PFSK-1 (cell line): ENCODE data around the gene ABHD12.

Experiments used
- FOXP2 ChIP-seq: optimal IDR thresholded peaks from 2 replicates; pipeline ENCODE3; 2011; ENCODE audit warnings: borderline replicate concordance, control low read depth, inconsistent platforms; ENCODE audit not compliant: insufficient read depth; ENCODE audit errors: extremely low read length, extremely low read depth
- POLR2AphosphoS5 ChIP-seq: IDR thresholded peaks from 2 replicates; pipeline ENCODE4 v1.6.1; 2012; ENCODE audit warnings: low read depth, mild to moderate bottlenecking, control low read depth, low read length, moderate library complexity
- REST ChIP-seq, 2 experiments: IDR thresholded peaks; 2 replicates each; pipeline versions ENCODE4 v1.6.1 to v1.8.0; 2011 to 2012; ENCODE audit warnings: low read depth in 2 of 2, low read length in 2 of 2, control low read depth in 1 of 2, inconsistent platforms in 1 of 2, mild to moderate bottlenecking in 1 of 2, moderate library complexity in 1 of 2; ENCODE audit not compliant: insufficient read depth in 1 of 2
- SIN3A ChIP-seq: IDR thresholded peaks from 2 replicates; pipeline ENCODE4 v1.6.1; 2012; ENCODE audit warnings: mild to moderate bottlenecking, low read length, moderate library complexity, borderline replicate concordance; ENCODE audit not compliant: insufficient read depth
- TAF1 ChIP-seq: IDR thresholded peaks from 2 replicates; pipeline ENCODE4 v1.6.1; 2012; ENCODE audit warnings: low read length, control low read depth, borderline replicate concordance; ENCODE audit not compliant: insufficient read depth

DNA sequence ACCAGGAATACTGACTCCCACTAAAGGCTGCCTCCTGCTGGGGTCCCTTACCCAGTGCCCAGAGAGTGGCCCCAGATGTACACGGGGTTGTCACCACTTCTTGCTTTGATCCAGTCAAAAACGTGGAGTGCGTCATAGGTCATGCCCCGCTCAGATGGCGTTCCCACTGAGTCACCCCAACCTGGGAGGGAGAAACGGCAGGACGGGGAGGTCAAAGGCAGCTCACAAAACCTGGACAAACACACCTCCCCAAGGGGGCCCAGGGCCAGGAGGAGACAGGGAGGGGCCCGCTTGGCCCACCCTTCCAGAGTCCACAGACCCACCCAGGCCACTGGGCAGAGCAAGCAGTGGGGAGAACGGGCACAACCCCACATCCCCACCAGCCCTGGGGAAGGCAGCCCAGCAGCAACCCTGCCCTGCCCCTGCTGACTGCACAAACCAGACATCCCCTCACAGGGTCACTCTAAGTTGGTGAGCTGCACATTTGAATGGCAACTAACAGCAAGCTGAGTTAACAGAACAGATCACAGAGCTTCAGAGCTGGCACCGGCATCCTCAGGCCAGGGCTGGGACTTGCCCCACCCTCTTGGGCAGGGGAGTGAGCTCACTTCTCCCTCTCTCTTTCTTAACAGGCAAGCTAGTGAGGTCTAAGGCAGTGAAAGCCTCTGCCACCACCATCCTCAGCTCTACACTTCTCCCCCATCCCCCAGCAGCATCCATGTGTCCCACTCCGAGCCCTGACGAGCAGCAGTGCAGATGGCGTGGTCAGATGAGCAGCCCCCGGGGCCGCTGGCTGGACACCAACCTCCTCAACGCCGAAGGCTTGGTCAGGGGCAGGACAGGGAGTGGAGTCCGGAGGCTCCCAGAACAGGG is 81.0 kb downstream of the ABHD12 start:
- no peak for TF ChIP-seq POLR2AphosphoS5
- TF ChIP-seq SIN3A = no peak
- TF ChIP-seq REST (IDR thresholded peaks at IDR 0.05; ENCODE audit: insufficient read depth in 1 of 2, low read depth in 2 of 2, low read length in 2 of 2) = no peak
- no peak for TF ChIP-seq TAF1
- no peak for TF ChIP-seq FOXP2
